GM12864 (cell line): Measurements from ENCODE around the gene SUGT1.
A peak's percentile ranks its signal among the peaks of the same experiment; 100 is the strongest.

Source experiments
- DNase-seq: peaks from one replicate; pipeline ENCODE4 v3.0.0-alpha.2; 2011; ENCODE audit warnings: low read depth
- H3K4me3 ChIP-seq: 2 replicates; pipeline ENCODE4 v1.5.1; 2011; ENCODE audit warnings: mild to moderate bottlenecking, low read depth, low read length, control low read depth
- CTCF ChIP-seq: IDR thresholded peaks from 2 replicates; pipeline ENCODE4 v1.5.1; 2011; ENCODE audit warnings: low read depth, mild to moderate bottlenecking, moderate library complexity, low read length, control low read depth, inconsistent platforms; ENCODE audit errors: missing control alignments

SUGT1 gene

GRCh38 chr13:52651897-52652195, 790 bp upstream of the SUGT1 start:
- DNase-seq: no peak
- TF ChIP-seq CTCF: no peak

DNA sequence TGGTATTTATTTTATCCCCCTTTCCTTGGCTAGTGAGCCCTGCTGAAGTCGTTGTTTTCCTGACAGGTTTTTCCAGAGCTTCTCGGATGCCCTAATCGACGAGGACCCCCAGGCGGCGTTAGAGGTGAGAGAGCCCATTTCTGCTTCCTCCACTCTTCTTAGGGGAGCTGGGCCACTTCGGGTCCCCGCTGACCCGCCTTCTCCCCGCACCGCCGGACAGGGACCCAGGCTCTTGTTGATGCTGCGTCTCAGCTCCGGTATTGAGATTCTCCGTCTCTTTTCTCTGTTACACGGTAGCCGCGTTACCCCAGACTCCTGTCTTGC, 306 bp downstream of the SUGT1 start:
- peak overlapping the region; percentile 86 for H3K4me3 ChIP-seq
- no peak for DNase-seq
- TF ChIP-seq CTCF: no peak

More at GRCh38 chr13:52651897-52652195, 790 bp upstream of the SUGT1 start:
- peak overlapping the region; percentile 86 for H3K4me3 ChIP-seq

DNA sequence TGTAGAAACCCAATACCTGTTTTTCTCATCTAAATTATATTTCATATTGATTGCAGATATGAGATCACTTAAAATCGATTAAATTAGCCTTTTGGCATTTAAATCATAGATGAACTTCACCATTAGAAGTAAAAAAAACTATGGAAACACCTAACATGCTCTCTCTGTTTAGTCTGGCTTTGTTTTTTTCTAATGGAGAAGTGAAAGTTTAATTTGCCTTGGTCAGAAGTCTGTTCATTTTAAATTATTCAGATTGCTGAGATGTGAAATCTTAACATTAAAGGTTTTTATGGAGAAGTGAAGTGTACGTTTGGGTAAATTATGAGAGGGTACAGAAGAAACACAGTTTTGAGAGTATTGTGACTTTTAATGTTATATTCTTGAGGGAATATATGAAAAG, 6.7 kb downstream of the SUGT1 start:
- H3K4me3 ChIP-seq: no peak overlapping the region
- TF ChIP-seq CTCF: no peak
- DNase-seq: no peak

- no peak overlapping the region for H3K4me3 ChIP-seq
- no peak for TF ChIP-seq CTCF
- DNase-seq: no peak
Observed at GRCh38 chr13:52664272-52664671, 11.6 kb downstream of the SUGT1 start.

- no peak overlapping the region for H3K4me3 ChIP-seq
- TF ChIP-seq CTCF: peak; percentile 45
- DNase-seq: no peak
Observed at GRCh38 chr13:52665325-52665724, 12.7 kb downstream of the SUGT1 start.

- no peak for DNase-seq
- TF ChIP-seq CTCF: no peak
- no peak overlapping the region for H3K4me3 ChIP-seq
Observed at GRCh38 chr13:52669677-52670076, 17.0 kb downstream of the SUGT1 start.

DNA sequence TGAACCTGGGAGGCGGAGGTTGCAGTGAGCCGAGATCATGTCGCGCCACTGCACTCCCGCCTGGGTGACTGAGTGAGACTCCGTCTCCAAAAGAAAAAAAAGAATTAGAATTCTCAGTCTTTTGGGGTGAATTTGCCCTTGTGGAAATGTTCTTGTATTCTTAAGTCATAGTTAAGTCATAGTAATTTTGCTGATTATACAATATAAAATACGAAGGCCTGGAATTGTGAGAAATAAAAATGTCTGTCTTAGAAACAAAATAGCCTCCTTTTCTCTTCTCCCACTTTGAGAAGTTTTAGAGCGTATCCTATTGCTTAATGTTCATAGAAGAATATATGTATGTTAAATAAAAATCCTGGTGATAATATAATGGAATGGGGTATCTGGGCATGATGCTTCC, 18.1 kb downstream of the SUGT1 start:
- DNase-seq: no peak
- no peak overlapping the region for H3K4me3 ChIP-seq
- no peak for TF ChIP-seq CTCF
